Vagina (tissue), 2 donors: ENCODE data around the gene GINS1. TPM values are rescaled to one million over a fixed set of nuclear protein-coding genes. Genes with fewer than 3 reads are reported as not detected.

Experiments used
- DNase-seq, 2 donors: peaks; one replicate each; pipeline ENCODE4 v3.0.0-alpha.2; 2017; ENCODE audit errors: extremely low spot score in 2 of 2
- H3K27ac ChIP-seq: fragments of 200-600 bp; sonication (generic); one replicate; pipeline ENCODE4 v1.5.1; 2019
- H3K27me3 ChIP-seq: fragments of 200-600 bp; sonication (generic); one replicate; pipeline ENCODE4 v1.5.1; 2019
- H3K36me3 ChIP-seq, 2 donors: fragments of 200-600 bp; sonication (generic); one replicate each; pipeline ENCODE4 v1.5.1; 2017 to 2019
- H3K4me1 ChIP-seq: fragments of 200-600 bp; sonication (generic); one replicate; pipeline ENCODE4 v1.5.1; 2019
- H3K4me3 ChIP-seq, 2 donors: fragments of 200-600 bp; sonication (generic); 1 replicate in 1 of 2; 2 replicates in 1 of 2; pipeline ENCODE4 v1.5.1; 2016 to 2019
- H3K9me3 ChIP-seq: fragments of 200-600 bp; sonication (generic); one replicate; pipeline ENCODE4 v1.5.1; 2019
- CTCF ChIP-seq, 3 experiments: fragments of 450-650 bp in 2 of 3; fragments of 200-600 bp in 1 of 3; sonication (generic) in 1 of 3; IDR thresholded peaks; one replicate each; pipeline ENCODE4 v1.5.1; 2017 to 2019; ENCODE audit warnings: antibody characterized with exemption in 3 of 3, mild to moderate bottlenecking in 2 of 3, moderate library complexity in 2 of 3
- POLR2A ChIP-seq, 2 donors: fragments of 450-650 bp; IDR thresholded peaks; one replicate each; pipeline ENCODE4 v1.6.1; 2017; ENCODE audit warnings: antibody characterized with exemption in 2 of 2, mild to moderate bottlenecking in 2 of 2, moderate library complexity in 2 of 2
- POLR2AphosphoS5 ChIP-seq, 2 donors: sonication (generic); formaldehyde crosslinking; IDR thresholded peaks; one replicate each; pipeline ENCODE4 v1.9.0; 2017; ENCODE audit warnings: antibody characterized with exemption in 2 of 2, mild to moderate bottlenecking in 2 of 2, low read depth in 1 of 2; ENCODE audit not compliant: insufficient read depth in 1 of 2
- intact Hi-C: fragments of 100-400 bp; cut with DNase I; formaldehyde crosslinking; loops from one replicate; pipeline ENCODE4 v1.15.1; 2023
- total RNA-seq: library from RNA; depleted of rRNA; stranded (reverse); fragments of >200 nt; gene quantifications from one replicate; pipeline ENCODE4 v1.2.3, GENCODE V29; 2016

Gene GINS1
- total RNA-seq, 1 donor from 2014 or later, result 2.0 TPM

DNA sequence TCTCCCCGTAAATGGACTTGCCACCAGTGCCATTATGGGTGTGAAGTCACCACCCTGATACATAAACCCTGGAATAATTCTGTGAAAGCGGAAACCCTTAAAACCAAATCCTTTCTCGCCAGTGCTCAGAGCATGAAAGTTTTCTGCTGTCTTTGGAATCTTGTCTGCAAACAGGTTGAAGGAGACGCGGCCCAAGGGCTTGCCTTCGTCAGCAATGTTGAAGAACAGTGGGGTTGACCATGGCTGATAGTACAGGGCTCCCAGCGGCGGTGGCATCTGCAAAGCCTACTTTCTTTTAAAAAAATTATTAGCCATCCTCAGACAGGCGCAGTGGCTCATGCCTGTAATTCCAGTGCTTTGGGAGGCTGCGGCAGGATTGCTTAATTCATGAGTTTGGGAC, 38.9 kb upstream of the GINS1 start:
- intact Hi-C loops, result no loop called here
- no peak for DNase-seq
- Histone ChIP-seq H3K27me3 (no peaks in the 10 kb centered on the region), H3K27ac (no peak overlapping the region), H3K4me1 (no peaks in the 10 kb centered on the region), H3K9me3 (no peaks in the 10 kb centered on the region), H3K4me3 (no peak overlapping the region), H3K36me3 (no peaks in the 10 kb centered on the region)
- TF ChIP-seq POLR2A (IDR thresholded peaks at IDR 0.05) (no peak), POLR2AphosphoS5 (IDR thresholded peaks at IDR 0.05; ENCODE audit: insufficient read depth in 1 of 2, low read depth in 1 of 2) (no peak), CTCF (IDR thresholded peaks at IDR 0.05) (no peak)

DNA sequence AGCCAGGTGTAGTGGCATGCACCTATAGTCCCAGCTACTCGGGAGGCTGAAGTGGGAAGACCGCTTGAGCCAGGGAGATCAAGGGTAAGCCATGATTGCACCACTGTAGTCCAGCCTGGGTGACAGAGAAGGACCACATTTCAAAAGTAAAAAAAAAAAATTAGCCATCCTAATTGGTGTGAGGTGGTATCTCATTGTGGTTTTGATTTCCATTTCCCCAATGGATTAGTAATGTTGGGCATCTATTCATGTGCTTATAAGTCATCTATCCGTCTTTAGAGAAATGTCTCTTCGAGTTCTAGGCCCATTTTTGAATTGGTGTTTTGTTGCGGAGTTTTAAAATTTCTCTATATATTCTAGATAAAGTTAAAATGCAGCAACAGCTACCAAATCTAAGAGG, 38.5 kb upstream of the GINS1 start:
- Histone ChIP-seq H3K4me3 (no peak overlapping the region), H3K27ac (no peak overlapping the region), H3K27me3 (no peaks in the 10 kb centered on the region), H3K36me3 (no peaks in the 10 kb centered on the region), H3K9me3 (no peaks in the 10 kb centered on the region), H3K4me1 (no peaks in the 10 kb centered on the region)
- intact Hi-C loops, result no loop called here
- DNase-seq, result no peak
- TF ChIP-seq POLR2AphosphoS5 (IDR thresholded peaks at IDR 0.05; ENCODE audit: insufficient read depth in 1 of 2, low read depth in 1 of 2) (no peak), CTCF (IDR thresholded peaks at IDR 0.05) (no peak), POLR2A (IDR thresholded peaks at IDR 0.05) (no peak)

GRCh38 chr20:25369529-25369928, 37.9 kb upstream of the GINS1 start:
- no peak for TF ChIP-seq CTCF (IDR thresholded peaks at IDR 0.05)
- no peak for TF ChIP-seq POLR2AphosphoS5 (IDR thresholded peaks at IDR 0.05; ENCODE audit: insufficient read depth in 1 of 2, low read depth in 1 of 2)
- TF ChIP-seq POLR2A (IDR thresholded peaks at IDR 0.05), result no peak
- no peak for DNase-seq

DNA sequence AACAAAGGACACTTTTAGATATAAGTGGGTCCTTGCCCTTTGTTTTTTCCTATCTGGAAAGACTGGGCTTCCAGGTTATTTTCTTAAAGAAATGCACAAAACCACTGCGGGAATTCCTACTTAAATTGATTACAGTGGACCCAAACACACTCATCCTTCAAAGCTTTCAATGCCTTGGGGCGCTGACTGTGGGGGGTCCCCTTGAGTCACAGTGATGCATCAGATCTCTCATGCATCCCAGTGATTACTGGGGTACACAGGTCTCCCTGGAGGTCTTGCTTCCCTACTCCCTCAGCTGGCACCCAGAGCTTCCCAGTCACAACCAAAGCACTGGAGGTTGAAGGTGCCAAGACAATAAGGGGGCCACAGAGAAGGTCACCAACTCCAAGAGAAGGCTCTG, 37.5 kb upstream of the GINS1 start:
- H3K36me3 ChIP-seq, result no peaks in the 10 kb centered on the region
- TF ChIP-seq POLR2AphosphoS5 (IDR thresholded peaks at IDR 0.05; ENCODE audit: insufficient read depth in 1 of 2, low read depth in 1 of 2), result no peak
- TF ChIP-seq POLR2A (IDR thresholded peaks at IDR 0.05), result no peak
- TF ChIP-seq CTCF (IDR thresholded peaks at IDR 0.05), result no peak
- H3K27ac ChIP-seq, result no peak overlapping the region
- H3K4me3 ChIP-seq, result no peak overlapping the region
- no peaks in the 10 kb centered on the region for H3K4me1 ChIP-seq
- intact Hi-C loops, result no loop called here
- no peaks in the 10 kb centered on the region for H3K9me3 ChIP-seq
- no peak for DNase-seq
- no peaks in the 10 kb centered on the region for H3K27me3 ChIP-seq

More at GRCh38 chr20:25369529-25369928, 37.9 kb upstream of the GINS1 start:
- no peaks in the 10 kb centered on the region for H3K9me3 ChIP-seq
- no peaks in the 10 kb centered on the region for H3K4me1 ChIP-seq
- no peak overlapping the region for H3K4me3 ChIP-seq
- H3K36me3 ChIP-seq, result no peaks in the 10 kb centered on the region
- H3K27ac ChIP-seq, result no peak overlapping the region
- intact Hi-C loops, result no loop called here
- no peaks in the 10 kb centered on the region for H3K27me3 ChIP-seq

- DNase-seq, result no peak
- Histone ChIP-seq H3K4me1 (no peaks in the 10 kb centered on the region), H3K36me3 (no peaks in the 10 kb centered on the region), H3K4me3 (no peak overlapping the region), H3K27me3 (no peaks in the 10 kb centered on the region), H3K27ac (no peak overlapping the region), H3K9me3 (no peaks in the 10 kb centered on the region)
- intact Hi-C loops, result no loop called here
- no peak for TF ChIP-seq POLR2AphosphoS5 (IDR thresholded peaks at IDR 0.05; ENCODE audit: insufficient read depth in 1 of 2, low read depth in 1 of 2)
Observed at GRCh38 chr20:25372584-25373336, 34.7 kb upstream of the GINS1 start.
